Fibroblast of mammary gland (primary cell): Measurements from ENCODE around the gene CLEC4M.

Experiments
- DNase-seq: peaks from one replicate; pipeline ENCODE4 v3.0.0-alpha.2; 2010; ENCODE audit warnings: low read depth
- H3K4me3 ChIP-seq: 2 replicates; pipeline ENCODE4 v1.5.1; 2011; ENCODE audit warnings: low read depth, mild to moderate bottlenecking, low read length, moderate library complexity; ENCODE audit not compliant: control insufficient read depth
- CTCF ChIP-seq: conservative IDR thresholded peaks from 2 replicates; pipeline ENCODE4 v1.5.1; 2011; ENCODE audit warnings: low read depth, low read length, inconsistent platforms; ENCODE audit not compliant: control insufficient read depth, insufficient read depth

CLEC4M gene

GRCh38 chr19:7783991-7784423, 21.0 kb downstream of the CLEC4M start:
- no peak overlapping the region for H3K4me3 ChIP-seq
- peak; percentile 64 for DNase-seq
- TF ChIP-seq CTCF = no peak

GRCh38 chr19:7784856-7785255, 21.8 kb downstream of the CLEC4M start:
- no peak overlapping the region for H3K4me3 ChIP-seq
- DNase-seq = no peak
- TF ChIP-seq CTCF = no peak

- DNase-seq = no peak
- H3K4me3 ChIP-seq = no peak overlapping the region
- no peak for TF ChIP-seq CTCF
Measured at GRCh38 chr19:7787141-7787540, 24.1 kb downstream of the CLEC4M start.

GRCh38 chr19:7787602-7788177, 24.6 kb downstream of the CLEC4M start:
- H3K4me3 ChIP-seq = no peak overlapping the region
- no peak for TF ChIP-seq CTCF
- DNase-seq = no peak

GRCh38 chr19:7788178-7788932, 25.3 kb downstream of the CLEC4M start:
- DNase-seq = no peak
- TF ChIP-seq CTCF = no peak
- H3K4me3 ChIP-seq = no peak overlapping the region

- no peak for DNase-seq
- no peak overlapping the region for H3K4me3 ChIP-seq
- TF ChIP-seq CTCF = no peak
Measured at GRCh38 chr19:7788933-7789323, 25.9 kb downstream of the CLEC4M start.
